ENCODE data around the gene MYLK3. TPM values are rescaled to one million over a fixed set of nuclear protein-coding genes. Genes with fewer than 3 reads are reported as not detected.
"Not testable (repeated sequence)": the region's sequence is repeated elsewhere in the genome, so short reads cannot be mapped to it uniquely, and the experiment has no call there.

MYLK3 gene
- total RNA-seq (2014; rRNA removed; shearing (Covaris generic)) = 0.32 TPM in 1 of 2 replicates, not detected in the other

- DNase-seq (ENCODE audit: low read depth) = no peak
Observed at GRCh38 chr16:46747777-46748651, at the start of gene MYLK3. TSS of gene MYLK3 (minus strand) at chr16:46748344. CDS start at chr16:46748193, 151 bp downstream.

GRCh38 chr16:46797501-46797900, 49.4 kb upstream of the MYLK3 start:
- DNase-seq (ENCODE audit: low read depth) = no peak

DNA sequence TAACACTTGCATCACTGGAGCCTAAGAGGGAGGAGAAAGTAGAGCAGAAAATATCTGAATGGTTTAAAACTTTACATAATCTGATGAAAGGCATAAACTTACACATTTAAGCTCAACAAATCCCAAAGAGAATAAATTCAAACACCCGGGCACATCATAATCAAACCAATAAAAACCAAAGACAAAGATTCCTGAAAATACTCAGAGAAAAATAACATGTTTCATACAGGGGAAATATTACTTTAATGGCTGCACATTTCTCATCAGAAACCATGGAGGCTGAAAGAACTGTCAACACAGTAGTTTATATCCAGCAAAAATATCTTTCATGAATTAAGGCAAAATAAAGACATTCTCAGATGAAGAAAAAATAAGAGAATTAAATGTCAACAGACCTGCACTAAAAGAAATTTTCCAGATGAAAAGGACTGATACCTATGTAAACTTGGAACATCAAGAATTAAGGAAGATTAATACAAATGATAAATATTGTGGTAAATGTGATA, 48.7 kb upstream of the MYLK3 start:
- DNase-seq (ENCODE audit: low read depth) = no peak

DNA sequence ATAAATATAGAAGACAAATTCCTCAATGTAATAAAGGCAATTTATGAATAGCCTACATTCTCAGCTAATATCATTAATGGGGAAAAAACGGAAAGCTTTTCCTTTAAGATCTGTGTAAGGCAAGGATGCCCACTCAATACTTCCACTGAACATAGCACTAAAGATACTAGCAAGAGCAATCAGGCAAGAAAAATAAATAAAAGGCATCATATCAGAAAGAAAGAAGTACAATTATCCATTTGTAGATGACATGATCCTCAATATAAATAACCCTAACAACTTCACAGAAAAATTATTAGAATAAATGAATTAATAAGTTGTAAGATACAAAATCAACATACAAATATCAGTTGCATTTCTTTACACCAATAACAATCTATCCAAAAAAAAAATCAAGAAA, 45.7 kb upstream of the MYLK3 start:
- no peak for DNase-seq (ENCODE audit: low read depth)

GRCh38 chr16:46790599-46791270, 42.6 kb upstream of the MYLK3 start:
- no peak for DNase-seq (ENCODE audit: low read depth)

GRCh38 chr16:46789499-46790414, 41.6 kb upstream of the MYLK3 start:
- peak; percentile 41 for DNase-seq (ENCODE audit: low read depth)

- DNase-seq (ENCODE audit: low read depth) = no peak
Observed at GRCh38 chr16:46788891-46789474, 40.8 kb upstream of the MYLK3 start.

DNA sequence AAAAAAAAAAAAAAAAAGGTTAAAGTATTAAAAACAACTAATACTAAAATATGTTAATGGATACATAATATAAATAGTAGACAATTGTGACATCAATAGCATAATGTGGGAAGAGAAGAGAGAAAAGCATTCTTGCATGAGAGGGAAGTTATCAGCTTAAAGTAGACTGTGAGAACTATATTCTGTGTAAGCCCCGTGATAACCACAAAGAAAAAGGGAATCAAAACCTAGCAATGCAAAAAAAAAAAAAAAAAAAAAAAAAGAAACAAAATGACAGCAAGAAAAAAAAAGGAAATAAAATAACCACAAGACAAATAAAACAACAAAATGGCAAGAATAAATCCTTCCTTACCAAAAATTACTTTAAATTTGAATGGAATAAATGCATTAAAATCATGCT, 39.8 kb upstream of the MYLK3 start:
- DNase-seq (ENCODE audit: low read depth) = no peak

- no peak for DNase-seq (ENCODE audit: low read depth)
Observed at GRCh38 chr16:46785076-46785845, 37.1 kb upstream of the MYLK3 start.

DNA sequence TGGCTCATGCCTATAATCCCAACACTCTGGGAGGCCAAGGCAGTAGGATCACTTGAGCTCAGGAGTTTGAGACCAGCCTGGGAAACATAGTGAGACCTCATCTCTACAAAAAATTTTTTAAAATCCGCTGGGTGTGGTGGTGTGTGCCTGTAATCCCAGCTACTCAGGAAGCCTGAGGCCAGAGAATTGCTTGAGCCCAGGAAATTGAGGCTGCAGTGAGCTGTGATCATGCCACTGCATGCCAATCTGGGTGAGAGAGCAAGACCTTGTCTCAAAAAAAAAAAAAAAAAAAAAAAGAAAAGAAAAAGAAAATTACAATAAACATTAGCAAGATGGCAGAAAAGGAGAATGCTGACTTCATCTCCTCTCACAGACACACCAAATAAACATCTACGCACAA, 36.4 kb upstream of the MYLK3 start:
- DNase-seq (ENCODE audit: low read depth) = not testable (repeated sequence)

- DNase-seq (ENCODE audit: low read depth) = no peak
Observed at GRCh38 chr16:46783800-46784199, 35.7 kb upstream of the MYLK3 start.

GRCh38 chr16:46782320-46782719, 34.2 kb upstream of the MYLK3 start:
- no peak for DNase-seq (ENCODE audit: low read depth)

GRCh38 chr16:46777804-46778203, 29.7 kb upstream of the MYLK3 start:
- DNase-seq (ENCODE audit: low read depth) = no peak

DNA sequence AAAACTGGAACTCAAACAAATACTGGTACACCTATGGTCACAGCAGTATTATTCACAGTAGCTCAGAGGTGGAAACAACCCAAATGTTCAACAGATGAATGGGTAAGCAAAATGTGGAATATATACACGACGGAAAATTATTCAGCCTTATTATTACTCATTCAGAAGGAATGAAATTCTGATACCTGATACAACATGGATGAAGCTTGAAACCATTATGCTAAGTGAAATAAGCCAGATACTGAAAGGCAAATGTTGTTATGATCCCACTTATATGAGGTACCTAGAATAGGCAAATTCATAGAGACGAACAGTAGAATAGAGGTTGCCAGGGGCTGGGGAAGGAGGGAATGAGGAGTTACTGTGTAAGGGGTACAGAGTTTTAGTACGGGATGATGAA, 27.1 kb upstream of the MYLK3 start:
- no peak for DNase-seq (ENCODE audit: low read depth)

GRCh38 chr16:46774743-46775177, 26.6 kb upstream of the MYLK3 start:
- no peak for DNase-seq (ENCODE audit: low read depth)

DNA sequence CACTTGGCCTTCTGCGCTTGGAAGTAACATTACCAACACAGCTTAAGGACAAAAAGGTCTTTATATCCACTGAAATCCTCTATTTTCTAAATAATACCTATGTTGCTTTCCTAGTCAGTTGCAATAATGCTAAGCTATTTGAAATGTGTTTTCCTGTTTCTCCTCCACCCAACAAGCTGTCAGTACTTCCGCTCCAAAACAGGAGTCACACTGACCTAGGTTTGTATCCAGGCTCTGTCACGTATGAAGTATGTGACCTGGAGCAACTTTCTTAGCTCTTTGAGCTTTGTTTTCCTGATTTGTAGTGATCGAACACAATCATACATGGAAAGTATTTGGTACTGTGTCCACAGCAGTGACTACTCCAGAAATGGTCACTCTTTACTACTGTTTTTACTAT, 24.3 kb upstream of the MYLK3 start:
- no peak for DNase-seq (ENCODE audit: low read depth)

- DNase-seq (ENCODE audit: low read depth) = no peak
Observed at GRCh38 chr16:46768809-46769208, 20.7 kb upstream of the MYLK3 start.

- peak; percentile 87 for DNase-seq (ENCODE audit: low read depth)
Observed at GRCh38 chr16:46765050-46765449, 16.9 kb upstream of the MYLK3 start.

DNA sequence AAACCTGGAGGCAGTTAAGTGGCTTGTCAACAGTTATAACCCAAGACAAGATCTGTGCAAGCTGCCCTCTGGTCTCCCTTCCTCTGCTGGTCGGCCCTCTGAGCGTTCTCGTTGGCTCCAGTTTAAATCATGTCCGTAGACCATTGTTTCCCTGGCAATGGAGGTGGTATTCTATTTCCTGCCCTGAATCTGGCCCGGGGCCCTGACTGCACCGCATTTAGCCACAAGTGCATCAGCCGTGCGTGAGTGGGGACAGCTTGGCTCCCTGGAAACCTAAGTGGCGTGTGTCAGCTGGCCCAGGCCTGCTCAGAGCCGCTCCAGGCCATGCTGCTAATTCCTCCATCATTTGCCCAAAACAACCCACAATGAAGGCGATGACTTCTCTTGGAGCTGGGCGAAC, 15.0 kb upstream of the MYLK3 start:
- peak; percentile 51 for DNase-seq (ENCODE audit: low read depth)

- no peak for DNase-seq (ENCODE audit: low read depth)
Observed at GRCh38 chr16:46762583-46762982, 14.4 kb upstream of the MYLK3 start.

DNA sequence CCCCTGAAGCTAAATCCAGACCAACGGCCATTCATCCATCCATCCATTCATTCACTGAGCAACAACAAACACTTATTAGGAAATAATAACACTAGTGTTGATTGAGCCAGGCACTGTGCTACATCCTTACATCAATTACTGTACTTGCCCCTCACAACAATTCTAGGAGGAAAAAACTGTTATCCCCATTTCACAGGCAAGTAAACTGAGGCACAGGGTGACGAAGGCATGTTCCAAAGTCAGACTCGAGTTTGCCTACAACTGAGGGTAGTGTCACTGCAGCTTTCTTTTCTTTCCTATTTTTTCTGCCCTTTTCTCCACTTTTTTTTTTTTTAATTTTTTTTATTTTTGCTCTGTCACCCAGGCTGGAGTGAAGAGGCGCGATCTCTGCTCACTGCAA, 11.2 kb upstream of the MYLK3 start:
- DNase-seq (ENCODE audit: low read depth) = no peak

Measured in M059J (cell line).